Muscle layer of colon (tissue), 2 donors: ENCODE results near the gene TUBB2A.
"Not testable (repeated sequence)": the region's sequence is repeated elsewhere in the genome, so short reads cannot be mapped to it uniquely, and the experiment has no call there.

Experiments
- H3K27ac ChIP-seq: one replicate; pipeline ENCODE4 v1.7.0; 2013; ENCODE audit warnings: low read depth, mild to moderate bottlenecking, low read length, moderate library complexity
- H3K27me3 ChIP-seq, 2 donors: one replicate each; pipeline ENCODE4 v1.7.0; 2013; ENCODE audit warnings: low read length in 2 of 2, mild to moderate bottlenecking in 2 of 2; ENCODE audit not compliant: insufficient read depth in 2 of 2, control insufficient read depth in 1 of 2
- H3K36me3 ChIP-seq: one replicate; pipeline ENCODE4 v1.7.0; 2013; ENCODE audit warnings: mild to moderate bottlenecking, low read length; ENCODE audit not compliant: insufficient read depth
- H3K4me1 ChIP-seq: one replicate; pipeline ENCODE4 v1.7.0; 2013; ENCODE audit warnings: mild to moderate bottlenecking, low read length; ENCODE audit not compliant: insufficient read depth
- H3K4me3 ChIP-seq, 2 donors: one replicate each; pipeline ENCODE4 v1.7.0; 2013; ENCODE audit warnings: low read length in 2 of 2, low read depth in 1 of 2, mild to moderate bottlenecking in 1 of 2, moderate library complexity in 1 of 2
- H3K9ac ChIP-seq: one replicate; pipeline ENCODE4 v1.7.0; 2013; ENCODE audit warnings: low read length
- H3K9me3 ChIP-seq: one replicate; pipeline ENCODE4 v1.7.0; 2013; ENCODE audit warnings: mild to moderate bottlenecking, low read length
- donor health status: abdominal sarcoma.
- donor health status: Adenocarcinoma of cecum.

TUBB2A gene

DNA sequence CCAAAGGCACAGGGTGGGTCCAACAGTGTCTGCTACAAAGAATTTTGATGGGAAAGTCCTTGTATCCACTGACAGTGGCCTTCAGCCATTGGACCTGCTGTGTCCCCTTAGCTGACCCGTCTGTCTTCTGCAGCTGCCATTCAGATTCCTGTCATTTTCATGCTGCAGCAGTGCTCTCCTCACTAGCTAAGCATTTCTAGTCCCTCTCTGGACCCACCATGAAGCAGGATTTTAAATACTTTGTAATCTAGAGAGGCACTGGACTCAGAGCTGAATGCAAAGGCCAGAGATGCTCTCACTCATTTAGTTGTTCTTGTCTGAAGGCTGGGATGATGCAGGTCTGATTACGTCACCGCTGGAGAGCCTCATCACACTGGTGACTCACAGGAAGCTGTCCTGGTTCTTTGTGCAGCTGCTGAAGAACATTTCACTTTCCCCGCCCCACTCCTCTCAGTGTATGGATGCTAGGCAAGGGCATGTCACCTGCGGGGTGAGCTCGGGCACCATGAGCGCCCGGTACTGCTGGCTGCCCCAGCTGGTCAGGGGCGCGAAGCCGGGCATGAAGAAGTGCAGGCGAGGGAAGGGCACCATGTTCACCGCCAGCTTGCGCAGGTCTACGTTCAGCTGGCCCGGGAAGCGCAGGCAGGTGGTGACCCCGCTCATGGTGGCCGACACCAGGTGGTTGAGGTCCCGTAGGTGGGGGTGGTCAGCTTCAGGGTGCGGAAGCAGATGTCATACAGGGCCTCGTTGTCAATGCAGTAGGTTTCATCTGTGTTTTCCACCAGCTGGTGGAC lies 19.4 kb upstream of the TUBB2A start:
- H3K27ac ChIP-seq, result no peak overlapping the region
- H3K9ac ChIP-seq, result no peak overlapping the region
- H3K4me1 ChIP-seq, result no peaks in the 10 kb centered on the region
- no peaks in the 10 kb centered on the region for H3K36me3 ChIP-seq
- no peaks in the 10 kb centered on the region for H3K9me3 ChIP-seq
- no peak overlapping the region for H3K4me3 ChIP-seq
- no peaks in the 10 kb centered on the region for H3K27me3 ChIP-seq

DNA sequence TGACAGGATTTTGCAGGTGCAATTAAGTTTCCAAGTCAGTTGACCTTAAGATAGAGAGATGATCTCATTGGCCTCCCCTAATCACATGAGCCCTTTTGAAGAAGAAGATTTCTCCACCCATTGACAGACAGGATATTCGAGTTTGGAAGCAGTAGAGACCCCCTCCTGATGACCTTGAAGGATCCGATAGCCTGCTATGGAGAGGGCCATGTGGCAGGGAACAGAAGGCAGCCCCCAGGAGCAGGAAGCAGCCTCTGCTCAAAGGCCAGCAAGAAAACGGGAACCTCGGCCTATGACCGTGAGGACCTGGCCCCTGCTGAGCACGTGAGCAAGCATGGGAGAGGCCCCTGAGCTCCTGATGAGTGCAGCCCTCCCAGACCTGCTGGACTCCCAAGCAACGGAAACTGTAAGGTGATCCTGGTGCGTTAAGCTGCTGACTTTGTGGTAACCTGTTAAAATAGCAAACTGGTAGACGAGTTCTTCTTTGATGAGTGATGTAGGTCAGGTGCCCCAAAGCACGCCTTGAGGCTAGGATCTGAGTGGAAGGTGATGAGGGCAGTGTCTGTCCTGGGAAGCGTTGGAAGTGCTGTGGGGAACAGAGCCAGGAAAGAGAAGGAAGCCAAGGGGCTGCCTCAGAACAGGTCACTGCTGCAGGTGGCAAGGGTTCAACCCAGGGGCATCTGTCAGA lies 18.5 kb upstream of the TUBB2A start:
- Histone ChIP-seq H3K4me3 (no peak overlapping the region), H3K27me3 (no peaks in the 10 kb centered on the region), H3K36me3 (no peaks in the 10 kb centered on the region), H3K9me3 (no peaks in the 10 kb centered on the region), H3K9ac (no peak overlapping the region), H3K4me1 (no peaks in the 10 kb centered on the region), H3K27ac (no peak overlapping the region)

DNA sequence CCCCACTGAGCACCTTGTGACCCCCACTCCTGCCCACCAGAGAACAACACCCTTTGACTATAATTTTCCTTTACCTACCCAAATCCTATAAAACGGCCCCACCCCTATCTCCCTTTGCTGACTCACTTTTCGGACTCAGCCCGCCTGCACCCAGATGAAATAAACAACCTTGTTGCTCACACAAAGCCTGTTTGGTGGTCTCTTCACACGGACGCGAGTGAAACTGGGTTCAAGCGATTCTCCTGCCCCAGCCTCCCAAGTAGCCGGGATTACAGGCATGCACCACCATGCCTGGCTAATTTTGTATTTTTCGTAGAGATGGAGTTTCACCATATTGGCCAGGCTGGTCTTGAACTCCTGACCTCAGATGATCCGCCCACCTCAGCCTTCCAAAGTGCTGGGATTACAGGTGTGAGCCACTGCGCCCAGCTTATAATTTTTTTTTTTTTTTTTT lies 16.3 kb upstream of the TUBB2A start:
- H3K27ac ChIP-seq, H3K27me3 ChIP-seq, H3K9ac ChIP-seq, H3K4me3 ChIP-seq, H3K36me3 ChIP-seq, H3K4me1 ChIP-seq, H3K9me3 ChIP-seq: not testable (repeated sequence)

DNA sequence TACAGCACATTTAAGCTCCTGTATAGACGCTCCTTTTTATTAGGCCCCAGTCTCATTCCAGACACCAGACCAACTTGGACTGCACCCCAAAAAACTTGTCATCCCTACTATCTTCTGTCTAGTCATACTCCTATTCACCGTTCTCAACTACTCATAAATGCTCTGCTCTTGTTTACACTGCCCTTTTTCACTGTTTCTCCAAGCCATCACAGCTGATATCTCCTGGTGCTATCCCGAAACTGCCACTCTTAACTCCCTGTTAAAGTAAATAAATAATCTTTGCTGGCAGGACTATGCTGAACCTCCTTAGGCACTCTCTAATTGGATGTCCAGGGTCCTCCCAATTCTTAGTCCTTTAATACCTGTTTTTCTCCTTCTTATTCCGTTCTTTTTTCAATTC lies 15.4 kb upstream of the TUBB2A start:
- H3K27ac ChIP-seq, H3K36me3 ChIP-seq, H3K9me3 ChIP-seq, H3K27me3 ChIP-seq, H3K9ac ChIP-seq, H3K4me1 ChIP-seq, H3K4me3 ChIP-seq: not testable (repeated sequence)

DNA sequence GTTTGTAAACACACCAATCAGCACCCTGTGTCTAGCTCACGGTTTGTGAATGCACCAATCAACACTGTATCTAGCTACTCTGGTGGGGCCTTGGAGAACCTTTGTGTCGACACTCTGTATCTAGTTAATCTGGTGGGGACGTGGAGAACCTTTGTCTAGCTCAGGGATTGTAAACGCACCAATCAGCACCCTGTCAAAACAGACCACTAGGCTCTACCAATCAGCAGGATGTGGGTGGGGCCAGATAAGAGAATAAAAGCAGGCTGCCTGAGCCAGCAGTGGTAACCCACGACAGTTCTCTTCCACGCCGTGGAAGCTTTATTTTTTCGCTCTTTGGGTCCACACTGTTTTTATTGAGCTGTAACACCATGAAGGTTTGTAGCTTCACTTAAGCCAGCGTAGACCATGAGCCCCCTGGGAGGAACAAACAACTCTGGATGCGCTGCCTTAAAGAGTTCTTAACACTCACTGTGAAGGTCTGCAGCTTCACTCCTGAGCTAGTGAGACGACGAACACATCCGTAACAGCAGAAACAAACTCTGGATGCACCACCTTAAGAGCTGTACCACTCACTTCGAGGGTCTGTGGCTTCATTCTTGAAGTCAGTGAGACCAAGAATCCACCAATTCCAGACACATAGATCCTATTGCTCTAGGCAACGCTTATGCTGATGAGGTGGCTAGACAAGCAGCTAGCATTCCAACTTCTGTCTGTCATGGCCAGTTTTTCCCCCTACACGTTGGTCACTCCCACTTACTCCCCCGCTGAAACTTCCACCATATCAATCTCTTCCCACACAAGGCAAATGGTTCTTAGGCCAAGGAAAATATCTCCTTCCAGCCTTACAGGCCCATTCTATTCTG lies 14.2 kb upstream of the TUBB2A start:
- not testable (repeated sequence) for H3K4me1 ChIP-seq, H3K27ac ChIP-seq, H3K9me3 ChIP-seq, H3K4me3 ChIP-seq, H3K36me3 ChIP-seq, H3K9ac ChIP-seq, H3K27me3 ChIP-seq

DNA sequence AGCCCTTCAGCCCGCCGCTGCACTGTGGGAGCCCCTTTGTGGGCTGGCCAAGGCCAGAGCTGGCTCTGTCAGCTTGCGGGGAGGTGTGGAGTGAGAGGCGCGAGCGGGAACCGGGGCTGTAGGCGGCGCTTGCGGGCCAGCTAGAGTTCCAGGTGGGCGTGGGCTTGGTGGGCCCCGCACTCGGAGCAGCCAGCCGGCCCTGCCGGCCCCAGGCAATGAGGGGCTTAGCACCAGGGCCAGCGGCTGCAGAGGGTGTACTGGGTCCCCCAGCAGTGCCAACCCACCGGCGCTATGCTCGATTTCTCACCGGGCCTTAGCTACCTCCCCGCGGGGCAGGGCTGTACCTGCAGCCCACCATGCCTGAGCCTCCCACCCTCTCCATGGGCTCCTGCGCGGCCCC lies 13.3 kb upstream of the TUBB2A start:
- not testable (repeated sequence) for H3K27me3 ChIP-seq, H3K27ac ChIP-seq, H3K4me1 ChIP-seq, H3K4me3 ChIP-seq, H3K36me3 ChIP-seq, H3K9ac ChIP-seq, H3K9me3 ChIP-seq

DNA sequence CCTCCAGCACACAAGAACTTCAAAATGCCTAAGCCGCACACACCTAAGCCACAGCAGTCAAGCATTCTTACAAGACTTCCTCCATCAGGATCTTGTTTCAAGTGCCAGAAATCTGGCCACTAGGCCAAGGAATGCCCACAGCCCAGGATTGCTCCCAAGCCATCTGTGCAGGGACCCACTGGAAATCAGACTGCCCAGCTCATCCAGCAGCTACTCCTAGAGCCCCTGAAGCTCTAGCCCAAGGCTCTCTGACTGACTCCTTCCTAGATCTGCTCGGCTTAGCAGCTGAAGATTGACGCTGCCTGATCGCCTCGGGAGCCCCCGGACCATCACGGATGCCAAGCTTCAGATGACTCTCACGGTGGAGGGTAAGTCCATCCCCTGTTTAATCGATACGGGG lies 10.7 kb upstream of the TUBB2A start:
- not testable (repeated sequence) for H3K4me1 ChIP-seq, H3K27me3 ChIP-seq, H3K36me3 ChIP-seq, H3K9ac ChIP-seq, H3K9me3 ChIP-seq, H3K4me3 ChIP-seq, H3K27ac ChIP-seq

DNA sequence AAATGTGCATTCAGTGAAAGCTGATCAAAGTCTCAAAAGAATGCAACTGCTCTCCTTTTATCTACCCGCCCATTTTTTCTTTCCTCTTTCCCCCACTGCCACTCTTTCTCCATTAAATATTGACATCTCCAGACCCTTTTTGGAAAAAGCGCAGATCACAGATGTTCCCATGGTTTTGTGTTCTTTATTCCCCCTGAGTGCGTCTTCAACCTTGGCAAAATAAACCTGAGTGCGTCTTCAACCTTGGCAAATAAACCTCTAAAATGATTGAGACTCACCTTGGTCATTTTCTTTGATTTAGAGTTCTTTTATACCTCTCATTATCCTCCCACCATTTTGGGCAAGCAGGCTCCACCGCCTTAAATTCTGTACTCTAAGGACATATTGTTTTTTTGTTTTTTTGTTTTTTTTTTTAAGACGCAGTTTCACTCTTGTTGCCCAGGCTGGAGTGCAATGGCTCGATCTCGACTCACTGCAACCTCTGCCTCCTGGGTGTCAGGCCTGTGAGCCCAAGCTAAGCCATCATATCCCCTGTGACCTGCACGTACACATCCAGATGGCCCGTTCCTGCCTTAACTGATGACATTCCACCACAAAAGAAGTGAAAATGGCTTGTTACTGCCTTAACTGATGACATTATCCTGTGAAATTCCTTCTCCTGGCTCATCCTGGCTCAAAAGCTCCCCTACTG lies 9.3 kb upstream of the TUBB2A start:
- not testable (repeated sequence) for H3K4me1 ChIP-seq, H3K27ac ChIP-seq, H3K9me3 ChIP-seq, H3K4me3 ChIP-seq, H3K36me3 ChIP-seq, H3K27me3 ChIP-seq, H3K9ac ChIP-seq

DNA sequence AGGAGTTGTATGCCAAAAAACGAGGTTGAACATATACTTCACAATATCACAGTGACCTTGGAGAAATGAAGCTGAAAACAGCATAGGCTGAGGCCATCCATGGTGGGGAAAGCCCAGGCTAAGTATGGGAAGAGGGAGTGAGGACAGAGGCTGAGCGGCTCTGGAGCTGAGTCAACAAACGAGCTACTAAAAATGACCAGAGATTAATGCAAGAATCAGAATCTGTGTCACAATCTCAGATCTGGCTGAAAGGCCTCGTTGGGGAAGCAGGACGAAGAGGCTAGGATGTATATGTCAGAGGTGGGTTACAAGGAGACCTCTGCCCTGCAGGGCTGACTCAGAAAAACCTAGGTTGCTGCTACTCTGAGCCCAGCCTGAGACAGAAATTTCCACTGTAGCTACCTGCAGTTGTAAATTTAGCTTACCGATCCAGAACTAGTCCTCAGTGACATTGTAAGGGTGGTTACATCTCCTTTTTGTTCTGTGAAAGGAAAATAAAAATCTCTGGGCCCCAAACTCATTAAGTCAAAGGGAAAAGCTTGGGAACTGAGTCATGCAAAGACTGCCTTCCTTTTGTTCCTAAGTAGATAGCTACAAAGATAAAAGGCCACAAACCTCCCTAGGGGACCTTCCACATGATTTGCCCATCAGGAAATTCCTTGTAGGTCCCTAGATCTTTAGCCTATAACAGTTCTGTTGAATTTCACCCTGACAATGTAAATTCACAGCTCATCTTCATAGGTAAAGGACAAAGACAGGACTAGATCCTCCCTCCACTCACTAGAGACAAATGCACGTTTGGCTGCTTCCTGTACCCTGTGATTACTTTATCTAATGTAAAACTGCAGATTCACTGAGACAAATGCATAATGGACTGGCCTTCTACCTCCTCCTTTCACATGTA lies 8.5 kb upstream of the TUBB2A start:
- Histone ChIP-seq H3K27me3 (no peaks in the 10 kb centered on the region), H3K36me3 (no peaks in the 10 kb centered on the region), H3K27ac (no peak overlapping the region), H3K9ac (no peak overlapping the region), H3K4me1 (peaks cover 5% of the 10 kb centered on the region), H3K4me3 (no peak overlapping the region), H3K9me3 (no peaks in the 10 kb centered on the region)

DNA sequence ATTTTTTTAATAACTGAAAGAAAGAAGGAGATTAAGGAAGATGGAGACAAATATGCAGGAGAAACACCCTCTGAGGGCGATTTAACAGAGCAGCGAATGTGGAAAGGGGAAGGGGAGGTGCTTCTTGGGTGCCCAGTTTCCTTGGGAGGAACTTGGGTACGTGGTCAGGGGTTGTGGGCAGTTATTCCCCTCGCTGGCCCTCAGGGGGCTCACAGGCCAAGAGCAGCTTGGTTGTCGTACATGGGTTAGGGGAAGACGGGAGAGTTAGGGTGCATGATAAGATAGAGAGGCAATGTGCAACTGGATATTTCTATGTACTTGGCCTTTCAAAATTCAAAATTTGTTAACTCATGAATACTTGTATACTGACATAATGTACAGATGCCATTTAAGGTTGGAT lies 7.0 kb upstream of the TUBB2A start:
- Histone ChIP-seq H3K9ac (no peak overlapping the region), H3K9me3 (no peaks in the 10 kb centered on the region), H3K27me3 (no peaks in the 10 kb centered on the region), H3K36me3 (no peaks in the 10 kb centered on the region), H3K4me1 (peaks cover 5% of the 10 kb centered on the region), H3K27ac (no peak overlapping the region), H3K4me3 (no peak overlapping the region)
